ENCODE data around the gene UBA7. TPM values are rescaled to one million over a fixed set of nuclear protein-coding genes. Genes with fewer than 3 reads are reported as not detected.

UBA7 gene
- total and polyA plus RNA-seq, 2 of the 8 experiments (the other 6 are each of a cell fraction or from before 2014, with no cell fraction given): 0.34 to 0.65 TPM

DNA sequence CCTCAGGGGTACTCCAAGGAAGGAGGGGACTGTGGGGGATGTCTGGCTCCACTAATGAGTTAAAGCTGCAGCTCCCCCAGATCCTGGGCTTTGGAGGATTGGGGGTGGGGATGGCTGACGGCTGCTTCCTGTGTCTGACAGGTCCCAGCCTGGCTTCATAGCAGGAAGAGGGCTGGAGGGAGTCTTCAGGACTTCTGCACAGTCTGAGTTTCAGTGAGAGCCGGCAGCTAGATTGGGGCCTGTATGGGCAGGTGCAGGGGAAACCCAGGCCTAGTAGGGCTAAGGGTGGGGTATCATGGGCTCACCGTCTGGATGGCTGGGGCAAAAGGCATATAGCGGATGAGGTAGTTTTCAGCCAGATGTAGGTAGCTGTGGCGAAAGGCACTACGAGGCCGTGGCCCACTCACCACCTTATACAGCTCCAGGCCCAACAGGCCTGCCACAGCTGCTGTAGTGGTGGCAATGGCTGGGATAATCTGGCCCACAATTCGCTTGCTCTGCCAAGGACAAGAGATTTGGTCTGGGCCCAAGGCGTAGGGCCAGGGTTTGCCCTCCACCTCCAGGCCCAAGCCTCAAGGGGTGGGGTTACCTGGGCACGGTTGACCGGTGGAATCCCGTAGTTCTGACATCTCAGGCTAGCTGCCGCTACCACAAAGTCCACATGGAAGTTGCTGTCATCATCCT, 6.2 kb downstream of the UBA7 start:
- H3K56ac ChIP-seq (replicated peaks; ENCODE audit: insufficient read length, low read depth, low read length): no peak overlapping the region
- H3K79me1 ChIP-seq (ENCODE audit: low read depth, low read length): no peaks in the 10 kb centered on the region
- no peak overlapping the region for H3K4ac ChIP-seq (replicated peaks; ENCODE audit: insufficient read length, low read depth, low read length)
- H3K36me3 ChIP-seq (ENCODE audit: control insufficient read depth in 2 of 4, insufficient read depth in 4 of 4, low read length in 3 of 4): no peaks in the 10 kb centered on the region
- no peak overlapping the region; the same call in 1 of the 2 replicates for H3K18ac ChIP-seq (ENCODE audit: extremely low read depth, low read length)
- H4K8ac ChIP-seq (ENCODE audit: extremely low read depth, insufficient read depth, low read length): no peak overlapping the region
- H3K9ac ChIP-seq (replicated peaks in 1 of 4; ENCODE audit: extremely low read depth in 1 of 4, low read depth in 3 of 4, low read length in 3 of 4): no peak overlapping the region
- ChIA-PET CTCF (ENCODE audit: partially characterized antibody) (interaction anchor here (0.6 to 17.0 kb wide), 6 partner anchors 9 to 93 kb away, joined by 3 to 266 read pairs (median 4); partner anchors contain the start of gene UBA7), POLR2A (ENCODE audit: partially characterized antibody) (interaction anchor here (1.5 to 6.2 kb wide), 4 partner anchors 12 to 89 kb away, joined by 3 to 16 read pairs (median 7); no protein-coding TSS in a partner anchor)
- no peak for FAIRE-seq
- peaks cover 7% of the 10 kb centered on the region; the same call in 1 of the 2 replicates for H3K23me2 ChIP-seq (ENCODE audit: low read depth, low read length)
- H2BK20ac ChIP-seq (ENCODE audit: low read length): peak overlapping the region; percentile 48; the same call in 1 of the 2 replicates
- no peak overlapping the region for H2AFZ ChIP-seq (ENCODE audit: low read length)
- no peaks in the 10 kb centered on the region for H3K79me2 ChIP-seq (ENCODE audit: control insufficient read depth in 1 of 2, insufficient read depth in 2 of 2, low read length in 2 of 2)
- H3K14ac ChIP-seq (ENCODE audit: insufficient read length): no peak overlapping the region
- 86% methylated on average over 13 of the region's 13 CpGs; no CpG with 5 or more reads in 1 of the 2 experiments for WGBS, 2 experiments (ENCODE audit: extremely low coverage in 1 of 2, insufficient coverage in 1 of 2, insufficient read length in 1 of 2, insufficient replicate concordance in 2 of 2, low coverage in 1 of 2, low lambda C conversion rate in 2 of 2, missing lambda C conversion rate in 1 of 2)
- H2AK5ac ChIP-seq (ENCODE audit: low read depth, low read length): no peak overlapping the region
- H2BK5ac ChIP-seq (ENCODE audit: low read depth, low read length): peak overlapping the region; percentile 39; the same call in 1 of the 2 replicates
- H2BK12ac ChIP-seq (ENCODE audit: low read depth, low read length): peak overlapping the region; percentile 39; the same call in 1 of the 2 replicates
- H3K9me3 ChIP-seq (ENCODE audit: insufficient read depth in 2 of 2, low read depth in 1 of 2, low read length in 1 of 2): no peaks in the 10 kb centered on the region
- H3K23ac ChIP-seq (ENCODE audit: insufficient read length): no peak overlapping the region
- TF ChIP-seq NRF1 (IDR thresholded peaks at IDR 0.05; ENCODE audit: low read depth, low read length) (no peak), BCL11A (IDR thresholded peaks at IDR 0.05; ENCODE audit: low read depth in 2 of 2, low read length in 2 of 2) (no peak), SP2 (IDR thresholded peaks at IDR 0.05; ENCODE audit: low read length) (no peak), BRCA1 (IDR thresholded peaks at IDR 0.05; ENCODE audit: low read depth, low read length) (no peak), TCF12 (IDR thresholded peaks at IDR 0.05; ENCODE audit: low read depth, low read length) (no peak)
- TF ChIP-seq, protein P1, sequence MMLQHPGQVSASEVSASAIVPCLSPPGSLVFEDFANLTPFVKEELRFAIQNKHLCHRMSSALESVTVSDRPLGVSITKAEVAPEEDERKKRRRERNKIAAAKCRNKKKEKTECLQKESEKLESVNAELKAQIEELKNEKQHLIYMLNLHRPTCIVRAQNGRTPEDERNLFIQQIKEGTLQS (IDR thresholded peaks at IDR 0.05; ENCODE audit: insufficient read depth, low read depth, low read length): no peak
- H3K4me1 ChIP-seq (replicated peaks in 1 of 4; ENCODE audit: control insufficient read depth in 3 of 4, insufficient read depth in 4 of 4, low read length in 3 of 4): peaks cover 0 to 25% (median 21%) of the 10 kb centered on the region in 4 experiments; a peak in 6 of 7 replicates
- H3K27me3 ChIP-seq (replicated peaks in 1 of 4; ENCODE audit: control insufficient read depth in 3 of 4, extremely low read depth in 1 of 4, insufficient read depth in 3 of 4, low read length in 3 of 4): peaks cover 0 to 16% (median 9%) of the 10 kb centered on the region in 4 experiments; a peak in 5 of 7 replicates
- H3K27ac ChIP-seq (ENCODE audit: low read depth, low read length): no peak overlapping the region
- H2BK120ac ChIP-seq (replicated peaks; ENCODE audit: low read depth, low read length): no peak overlapping the region
- H3K4me3 ChIP-seq (ENCODE audit: extremely low read depth in 1 of 4, insufficient read depth in 2 of 4, low read depth in 3 of 4, low read length in 4 of 4): no peak overlapping the region
- H4K5ac ChIP-seq (ENCODE audit: insufficient read length, low read depth, low read length): no peak overlapping the region
- no peak overlapping the region for H3K4me2 ChIP-seq (ENCODE audit: insufficient read depth in 1 of 2, low read depth in 2 of 2, low read length in 2 of 2)
- peak overlapping the region; percentile 66 for H4K91ac ChIP-seq (replicated peaks; ENCODE audit: insufficient read length, low read length)
- no peak overlapping the region for H2BK15ac ChIP-seq (ENCODE audit: low read length)
- no peaks in the 10 kb centered on the region for H4K20me1 ChIP-seq (replicated peaks in 1 of 2; ENCODE audit: control insufficient read depth in 1 of 2, insufficient read depth in 2 of 2, low read length in 2 of 2)
- DNase-seq (ENCODE audit: low read depth in 1 of 2, low spot score in 2 of 2): no peak
